Neural crest cell (in vitro differentiated cells): ENCODE results near the gene GUCA1A. TPM values are rescaled to one million over a fixed set of nuclear protein-coding genes. Genes with fewer than 3 reads are reported as not detected.

Experiments
- DNase-seq: peaks from one replicate; pipeline ENCODE4 v3.0.0; 2021; ENCODE audit warnings: low read depth, mixed read lengths, low spot score
- H3K27ac Mint-ChIP-seq: one replicate; pipeline ENCODE4 v1.8.0; 2021; ENCODE audit warnings: mild to moderate bottlenecking, mixed read lengths; ENCODE audit not compliant: unreplicated experiment
- H3K27me3 Mint-ChIP-seq: 2 replicates; pipeline ENCODE4 v1.8.0; 2021; ENCODE audit warnings: low read depth, mild to moderate bottlenecking, mixed read lengths
- H3K36me3 Mint-ChIP-seq: 2 replicates; pipeline ENCODE4 v1.8.0; 2021; ENCODE audit warnings: low read depth, mild to moderate bottlenecking, mixed read lengths
- H3K4me1 Mint-ChIP-seq: 2 replicates; pipeline ENCODE4 v1.8.0; 2021; ENCODE audit warnings: mixed read lengths
- H3K4me3 Mint-ChIP-seq: one replicate; pipeline ENCODE4 v1.8.0; 2021; ENCODE audit warnings: mild to moderate bottlenecking, mixed read lengths
- H3K9me3 Mint-ChIP-seq: 2 replicates; pipeline ENCODE4 v1.8.0; 2021; ENCODE audit warnings: mixed read lengths
- total RNA-seq: library from RNA; stranded (reverse); gene quantifications from 2 replicates; pipeline ENCODE4 v1.2.1, GENCODE V29; 2021
- TF ChIP-seq, protein P1 (sequence below): fragments of 200-600 bp; sonication (generic); conservative IDR thresholded peaks from 2 replicates; pipeline ENCODE4 v1.5.0; 2021; ENCODE audit warnings: antibody characterized with exemption, mild to moderate bottlenecking

GUCA1A gene
- total RNA-seq, 1 donor from 2014 or later, result 1.3 TPM

DNA sequence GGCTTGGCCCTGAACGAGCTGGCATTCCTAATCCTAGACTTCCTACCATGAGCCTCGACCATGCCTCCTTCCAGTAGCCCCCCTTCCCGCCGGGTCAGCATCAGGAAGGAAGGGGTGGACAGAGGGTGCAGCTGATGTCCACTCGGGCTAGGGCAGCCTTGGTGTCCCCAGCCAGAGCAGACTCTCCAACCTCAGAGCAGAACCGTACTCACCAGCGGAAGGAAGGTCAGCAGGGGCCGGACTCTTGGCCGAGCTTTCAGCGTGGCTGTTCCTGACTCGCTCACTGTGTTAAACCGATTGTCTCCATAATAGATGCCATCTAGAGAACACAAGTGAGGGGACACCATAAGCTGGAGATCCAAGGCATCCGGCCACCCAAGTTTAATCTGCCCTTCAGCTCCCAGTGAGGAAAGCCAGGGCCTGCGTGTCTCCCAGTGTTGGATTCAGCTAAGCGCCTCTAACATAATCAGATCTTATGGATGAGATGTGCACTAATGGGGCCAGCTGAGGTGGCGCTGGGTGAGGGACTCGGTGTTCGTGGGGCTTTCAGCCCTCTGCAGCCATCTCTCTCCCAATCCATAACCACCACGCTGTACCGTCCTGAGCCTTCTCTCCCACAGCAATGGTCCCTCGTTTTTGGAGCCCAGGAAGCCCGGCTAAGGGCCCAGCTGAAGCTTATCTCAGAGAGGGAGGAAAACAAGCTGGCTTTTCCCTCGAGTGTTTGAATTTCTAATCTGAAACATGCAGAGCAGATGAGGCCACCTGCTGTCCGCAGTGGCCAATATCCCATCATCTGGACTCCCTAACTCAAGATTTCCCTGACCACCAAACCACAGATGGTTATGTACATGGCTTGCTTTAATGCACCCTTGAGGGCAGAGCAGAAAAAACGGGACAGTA is 44.5 kb upstream of the GUCA1A start:
- DNase-seq, result no peak
- peak overlapping the region; percentile 24 for H3K27ac Mint-ChIP-seq
- no peaks in the 10 kb centered on the region for H3K27me3 Mint-ChIP-seq

DNA sequence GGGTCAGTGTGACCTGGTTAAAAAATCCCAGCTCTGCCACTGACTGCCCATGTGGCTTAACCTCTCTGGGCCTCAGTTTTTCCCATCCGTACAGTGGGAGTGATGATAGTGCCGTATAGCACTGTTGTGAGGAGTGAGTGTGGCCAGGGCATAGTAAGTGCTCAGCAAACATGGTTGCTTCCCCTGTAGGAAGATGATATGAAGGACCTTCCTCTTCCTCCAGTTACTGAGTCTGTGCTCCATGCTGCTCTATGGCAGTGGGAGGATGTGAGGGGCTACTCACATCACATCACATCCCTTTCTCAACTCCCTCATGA is 43.8 kb upstream of the GUCA1A start:
- Mint-ChIP-seq H3K27ac (no peak overlapping the region), H3K4me1 (no peaks in the 10 kb centered on the region), H3K27me3 (peaks cover 3% of the 10 kb centered on the region), H3K9me3 (no peaks in the 10 kb centered on the region), H3K36me3 (no peaks in the 10 kb centered on the region), H3K4me3 (no peak overlapping the region)
- DNase-seq, result no peak
- TF ChIP-seq, protein P1, sequence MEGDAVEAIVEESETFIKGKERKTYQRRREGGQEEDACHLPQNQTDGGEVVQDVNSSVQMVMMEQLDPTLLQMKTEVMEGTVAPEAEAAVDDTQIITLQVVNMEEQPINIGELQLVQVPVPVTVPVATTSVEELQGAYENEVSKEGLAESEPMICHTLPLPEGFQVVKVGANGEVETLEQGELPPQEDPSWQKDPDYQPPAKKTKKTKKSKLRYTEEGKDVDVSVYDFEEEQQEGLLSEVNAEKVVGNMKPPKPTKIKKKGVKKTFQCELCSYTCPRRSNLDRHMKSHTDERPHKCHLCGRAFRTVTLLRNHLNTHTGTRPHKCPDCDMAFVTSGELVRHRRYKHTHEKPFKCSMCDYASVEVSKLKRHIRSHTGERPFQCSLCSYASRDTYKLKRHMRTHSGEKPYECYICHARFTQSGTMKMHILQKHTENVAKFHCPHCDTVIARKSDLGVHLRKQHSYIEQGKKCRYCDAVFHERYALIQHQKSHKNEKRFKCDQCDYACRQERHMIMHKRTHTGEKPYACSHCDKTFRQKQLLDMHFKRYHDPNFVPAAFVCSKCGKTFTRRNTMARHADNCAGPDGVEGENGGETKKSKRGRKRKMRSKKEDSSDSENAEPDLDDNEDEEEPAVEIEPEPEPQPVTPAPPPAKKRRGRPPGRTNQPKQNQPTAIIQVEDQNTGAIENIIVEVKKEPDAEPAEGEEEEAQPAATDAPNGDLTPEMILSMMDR, result no peak

More for the DNA sequence above, 44.5 kb upstream of the GUCA1A start:
- Mint-ChIP-seq H3K36me3 (no peaks in the 10 kb centered on the region), H3K4me1 (no peaks in the 10 kb centered on the region), H3K9me3 (no peaks in the 10 kb centered on the region), H3K4me3 (no peak overlapping the region)
- TF ChIP-seq, protein P1, result no peak

DNA sequence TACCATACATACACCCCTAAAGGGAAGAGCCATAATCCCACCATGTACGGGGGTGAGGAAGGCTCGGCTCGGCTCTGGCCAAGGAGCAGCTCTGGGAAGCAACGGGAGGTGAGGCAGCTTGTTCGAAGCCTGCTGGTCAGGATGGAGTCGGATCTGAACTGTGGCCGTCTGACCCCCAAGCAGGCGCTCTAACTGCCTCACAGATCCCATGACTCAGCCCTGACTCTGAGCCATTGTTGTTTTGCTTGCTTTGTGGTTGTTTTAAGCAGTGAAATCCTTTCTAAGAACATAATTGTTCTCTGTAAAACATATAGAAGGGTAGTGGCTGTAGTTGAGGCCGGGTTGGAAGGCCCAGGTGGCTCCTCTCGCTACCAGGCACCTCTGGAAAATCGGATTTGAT is 41.6 kb upstream of the GUCA1A start:
- no peak overlapping the region for H3K27ac Mint-ChIP-seq
- H3K36me3 Mint-ChIP-seq, result no peaks in the 10 kb centered on the region
- no peak overlapping the region for H3K4me3 Mint-ChIP-seq
- DNase-seq, result no peak
- TF ChIP-seq, protein P1, result no peak
- peaks cover 4% of the 10 kb centered on the region for H3K27me3 Mint-ChIP-seq
- H3K9me3 Mint-ChIP-seq, result no peaks in the 10 kb centered on the region
- H3K4me1 Mint-ChIP-seq, result peaks cover 4% of the 10 kb centered on the region

DNA sequence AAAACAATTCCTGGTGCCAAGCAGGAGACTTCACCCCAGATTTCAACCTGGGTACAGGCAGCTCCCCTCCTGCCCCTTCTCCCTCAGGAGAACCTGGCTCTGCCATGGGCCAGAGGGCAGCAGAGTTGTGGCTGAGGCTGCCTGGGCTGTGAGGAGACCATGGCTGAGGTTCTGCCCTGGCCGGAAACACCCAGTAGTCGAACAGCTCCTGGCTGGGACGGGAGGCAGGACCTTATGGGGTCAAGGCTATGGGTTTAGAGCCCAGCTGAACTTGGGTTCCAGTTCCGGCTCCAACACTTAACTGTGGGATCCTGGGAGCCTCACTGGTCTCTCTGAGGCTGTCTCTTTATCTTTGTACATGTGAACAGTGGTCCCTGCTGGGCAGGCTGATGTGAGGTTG is 39.2 kb upstream of the GUCA1A start:
- Mint-ChIP-seq H3K4me1 (peaks cover 15% of the 10 kb centered on the region), H3K4me3 (no peak overlapping the region), H3K27me3 (peaks cover 10% of the 10 kb centered on the region), H3K36me3 (no peaks in the 10 kb centered on the region), H3K27ac (no peak overlapping the region), H3K9me3 (no peaks in the 10 kb centered on the region)
- TF ChIP-seq, protein P1, result no peak
- DNase-seq, result no peak

DNA sequence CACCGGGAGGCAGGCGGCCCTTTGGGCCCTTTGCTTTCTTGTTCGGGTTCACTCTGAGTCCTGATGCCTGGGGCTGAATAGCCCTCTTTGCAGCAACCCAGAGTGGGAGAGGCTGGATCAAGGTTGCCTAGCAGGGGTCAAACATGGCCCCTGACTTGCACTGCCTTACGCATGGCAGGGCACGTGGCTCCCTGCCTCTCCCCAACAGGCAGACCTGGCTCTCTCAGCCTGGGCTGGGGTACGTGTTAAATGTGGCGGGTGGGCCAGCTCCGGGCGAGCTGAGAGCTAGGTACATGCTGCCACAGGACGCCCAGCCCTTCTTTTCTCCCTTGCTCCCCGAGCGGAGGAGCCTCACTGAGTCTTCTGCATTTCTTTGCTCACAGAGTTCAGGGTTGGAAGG is 38.0 kb upstream of the GUCA1A start:
- Mint-ChIP-seq H3K36me3 (no peaks in the 10 kb centered on the region), H3K9me3 (no peaks in the 10 kb centered on the region), H3K4me1 (peaks cover 19% of the 10 kb centered on the region), H3K27ac (no peak overlapping the region), H3K4me3 (no peak overlapping the region), H3K27me3 (peaks cover 21% of the 10 kb centered on the region)
- no peak for DNase-seq
- TF ChIP-seq, protein P1, result no peak
